ENCODE measurements around the gene CALML5.

GRCh38 chr10:5488272-5489161 lies 10.9 kb downstream of the CALML5 start:
- TF ChIP-seq CTCF (conservative IDR thresholded peaks at IDR 0.05; ENCODE audit: low read length) (no peak), EZH2phosphoT487 (IDR thresholded peaks at IDR 0.05; ENCODE audit: borderline replicate concordance) (no peak)
